HG03432 (cell line): ENCODE results near the gene OR5K3.

Experiments used
- ATAC-seq: cut with Tn5 transposase; IDR thresholded peaks from one replicate; pipeline ENCODE4 v1.9.1; 2021; ENCODE audit warnings: mild to moderate bottlenecking, moderate library complexity; ENCODE audit not compliant: unreplicated experiment

OR5K3 gene

GRCh38 chr3:98432575-98432974 lies 42.1 kb downstream of the OR5K3 start:
- ATAC-seq: no peak

- ATAC-seq: no peak
Observed at GRCh38 chr3:98433764-98434163, 43.3 kb downstream of the OR5K3 start.

- ATAC-seq: no peak
Observed at GRCh38 chr3:98434412-98434811, 43.9 kb downstream of the OR5K3 start.

- ATAC-seq: no peak
Observed at GRCh38 chr3:98440283-98440682, 49.8 kb downstream of the OR5K3 start.
